GM12878 (cell line): ENCODE data around the gene TEX264. TPM values are rescaled to one million over a fixed set of nuclear protein-coding genes. Genes with fewer than 3 reads are reported as not detected.

Experiments used
- ATAC-seq: fragments of 200-7000 bp; cut with Tn5 transposase; 3 replicates; pipeline ENCODE4 v1.9.1; 2020; ENCODE audit warnings: mild to moderate bottlenecking, moderate library complexity
- BruUV-seq: library from RNA; stranded (reverse); fragments of 400-500 nt; replicated peaks from 2 replicates; lab custom pipeline; 2021; lab: Mats Ljungman, UMichigan
- CTCF ChIA-PET: fragments of 300-600 bp; sonication (Branson Sonifier 250); formaldehyde crosslinking; extraction: SDS; loops from one replicate; lab custom pipeline; 2021; ENCODE audit warnings: inconsistent platforms; lab: Yijun Ruan, JAX
- POLR2A ChIA-PET: fragments of 350-600 bp; formaldehyde crosslinking; extraction: SDS; loops from one replicate; lab custom pipeline; 2021; ENCODE audit warnings: inconsistent platforms; lab: Charles Lee
- RAD21 ChIA-PET: fragments of 300-600 bp; sonication (Branson Sonifier 250); formaldehyde crosslinking; loops from one replicate; lab custom pipeline; 2023; ENCODE audit warnings: antibody characterized with exemption; ENCODE audit not compliant: unreplicated experiment; lab: Charles Lee
- SMC1A ChIA-PET: fragments of 300-600 bp; sonication (Branson Sonifier 250); formaldehyde crosslinking; loops from one replicate; lab custom pipeline; 2023; ENCODE audit not compliant: unreplicated experiment, uncharacterized antibody; lab: Charles Lee
- DNase-seq: peaks from one replicate; pipeline ENCODE4 v3.0.0-alpha.2; 2011; ENCODE audit warnings: low read depth, low spot score
- FAIRE-seq: peaks from 3 replicates; lab custom pipeline; 2011; peaks lifted over from hg19 to GRCh38; lab: Jason Lieb, UNC
- H2AFZ ChIP-seq: 2 replicates; pipeline ENCODE4 v1.6.0; 2011; ENCODE audit warnings: low read depth, low read length, control low read depth; ENCODE audit not compliant: control insufficient read depth
- H3K27ac ChIP-seq: 2 replicates; pipeline ENCODE4 v1.5.1; 2011; ENCODE audit warnings: control low read depth; ENCODE audit not compliant: control insufficient read depth, insufficient read depth
- H3K27me3 ChIP-seq, 2 experiments: replicated peaks in 1 of 2; 2 replicates each; pipeline versions ENCODE4 v1.6.0 to v1.6.1; 2011; ENCODE audit warnings: low read length in 1 of 2; ENCODE audit not compliant: control insufficient read depth in 2 of 2, insufficient read depth in 2 of 2
- H3K36me3 ChIP-seq, 2 experiments: 2 replicates each; pipeline ENCODE4 v1.5.1; 2011; ENCODE audit warnings: low read length in 1 of 2; ENCODE audit not compliant: control insufficient read depth in 2 of 2, insufficient read depth in 2 of 2
- H3K4me1 ChIP-seq: 2 replicates; pipeline ENCODE4 v1.6.1; 2011; ENCODE audit warnings: mild to moderate bottlenecking, low read length, moderate library complexity, mixed read lengths; ENCODE audit not compliant: control insufficient read depth, insufficient read depth
- H3K4me2 ChIP-seq: 2 replicates; pipeline ENCODE4 v1.6.0; 2011; ENCODE audit warnings: control low read depth; ENCODE audit not compliant: control insufficient read depth, insufficient read depth
- H3K4me3 ChIP-seq: fragments of 200-600 bp; sonication (generic); 2 replicates; pipeline ENCODE4 v1.5.1; 2016
- H3K79me2 ChIP-seq: 2 replicates; pipeline ENCODE4 v1.6.0; 2011; ENCODE audit warnings: low read length; ENCODE audit not compliant: control insufficient read depth, insufficient read depth
- H3K9ac ChIP-seq: 2 replicates; pipeline ENCODE4 v1.8.0; 2011; ENCODE audit warnings: low read length, control low read depth, mixed read lengths; ENCODE audit not compliant: control insufficient read depth, insufficient read depth
- H3K9me3 ChIP-seq: replicated peaks from 3 replicates; pipeline ENCODE4 v1.5.1; 2011; ENCODE audit warnings: mild to moderate bottlenecking, low read length; ENCODE audit not compliant: control insufficient read depth, insufficient read depth
- H4K20me1 ChIP-seq: 2 replicates; pipeline ENCODE4 v1.6.0; 2011; ENCODE audit not compliant: control insufficient read depth, insufficient read depth
- CBX3 ChIP-seq: fragments of 200-600 bp; sonication (generic); IDR thresholded peaks from 2 replicates; pipeline ENCODE4 v1.6.1; 2016; ENCODE audit warnings: low read depth, borderline replicate concordance
- HDGF ChIP-seq: fragments of 450-650 bp; IDR thresholded peaks from 2 replicates; pipeline ENCODE4 v1.6.1; 2016; ENCODE audit warnings: antibody characterized with exemption
- JUNB ChIP-seq: IDR thresholded peaks from 2 replicates; pipeline ENCODE4 v1.6.1; 2016; ENCODE audit warnings: antibody characterized with exemption, mild to moderate bottlenecking
- NBN ChIP-seq: fragments of 450-650 bp; IDR thresholded peaks from 2 replicates; pipeline ENCODE4 v1.6.1; 2016
- POU2F2 ChIP-seq: IDR thresholded peaks from 3 replicates; pipeline ENCODE4 v1.6.1; 2011; ENCODE audit warnings: low read depth, mild to moderate bottlenecking, low read length, borderline replicate concordance
- RFX5 ChIP-seq: IDR thresholded peaks from 2 replicates; pipeline ENCODE4 v1.6.1; 2011; ENCODE audit warnings: low read depth, low read length, improper control_type of control experiment
- SREBF1 ChIP-seq: IDR thresholded peaks from 2 replicates; pipeline ENCODE4 v1.6.1; 2012; ENCODE audit warnings: mild to moderate bottlenecking, low read length
- SRF ChIP-seq, 2 experiments: IDR thresholded peaks; 2 replicates each; pipeline ENCODE4 v1.6.1; 2011; ENCODE audit warnings: low read depth in 2 of 2, low read length in 2 of 2, mild to moderate bottlenecking in 1 of 2, moderate library complexity in 1 of 2
- STAT1 ChIP-seq: fragments of 450-650 bp; conservative IDR thresholded peaks from 2 replicates; pipeline ENCODE4 v1.6.1; 2014; ENCODE audit warnings: antibody characterized with exemption, mild to moderate bottlenecking
- SUZ12 ChIP-seq: fragments of 200-600 bp; sonication (generic); IDR thresholded peaks from one replicate; pipeline ENCODE4 v1.6.1; 2018; ENCODE audit warnings: antibody characterized with exemption, mild to moderate bottlenecking; ENCODE audit not compliant: unreplicated experiment
- WGBS: methylation state at CpG from one replicate; pipeline ENCODE4 v1.1.6; 2016; ENCODE audit warnings: low lambda C conversion rate; ENCODE audit not compliant: insufficient replicate concordance, insufficient coverage; ENCODE audit errors: missing lambda C conversion rate; 5-methylcytosine and 5-hydroxymethylcytosine counted together
- in situ Hi-C: fragments of 300-500 bp; cut with MboI; formaldehyde crosslinking; loops from 9 replicates; pipeline ENCODE4 v1.14.3; 2018; ENCODE audit warnings: mixed read lengths
- intact Hi-C: fragments of 100-400 bp; cut with micrococcal nuclease; formaldehyde crosslinking; loops from one replicate; pipeline ENCODE4 v1.14.2; 2022; ENCODE audit not compliant: unreplicated experiment
- polyA plus RNA-seq, 11 experiments: library from polyadenylated mRNA; depleted of rRNA in 4 of 11; unstranded in 6 of 11; stranded (reverse) in 5 of 11; fragments of >200 nt; fragmentation: Nextera tagmentation in 4 of 11; fragmentation: Illumina TruSeq in 1 of 11; extraction: Ambion mirVana in 4 of 11; extraction: Trizol in 1 of 11; gene quantifications; 1 replicate in 1 of 11; 2 replicates in 10 of 11; pipeline versions ENCODE4 v1.2.1 to v1.2.3, GENCODE V29; 2011 to 2016; ENCODE audit warnings: inconsistent platforms in 2 of 11, missing spikeins in 2 of 11, low read depth in 1 of 11
- total RNA-seq, 4 experiments: library from RNA; depleted of rRNA in 3 of 4; stranded (reverse); fragments of >200 nt in 3 of 4; fragmentation: Illumina TruSeq in 1 of 4; extraction: Trizol in 1 of 4; gene quantifications; 2 replicates each; pipeline versions ENCODE4 v1.2.1 to v1.2.3, GENCODE V29; 2013 to 2021
- TF ChIP-seq, protein P1 (sequence below): IDR thresholded peaks from 2 replicates; pipeline ENCODE4 v1.6.1; 2011; ENCODE audit warnings: borderline replicate concordance, low read depth, mild to moderate bottlenecking, moderate library complexity, mixed read lengths, low read length; ENCODE audit not compliant: insufficient read depth; ENCODE audit errors: extremely low read length
- TF ChIP-seq, protein P2 (sequence below): IDR thresholded peaks from 2 replicates; pipeline ENCODE4 v1.6.1; 2011; ENCODE audit warnings: low read depth, mild to moderate bottlenecking, low read length, moderate library complexity, borderline replicate concordance; ENCODE audit errors: extremely low read depth
- TF ChIP-seq, protein P3 (sequence below): IDR thresholded peaks from 2 replicates; pipeline ENCODE4 v1.6.1; 2012; ENCODE audit warnings: mild to moderate bottlenecking, low read depth, low read length
- TF ChIP-seq, protein P4 (sequence below): fragments of 450-650 bp; IDR thresholded peaks from 2 replicates; pipeline ENCODE4 v1.6.1; 2017; ENCODE audit warnings: borderline replicate concordance
- TF ChIP-seq, protein P5 (sequence below): IDR thresholded peaks from 2 replicates; pipeline ENCODE4 v1.6.1; 2012; ENCODE audit warnings: low read length, inconsistent platforms

TEX264 gene
- total and polyA plus RNA-seq, 10 of the 15 experiments (the other 5 are each of a cell fraction or from before 2014, with no cell fraction given): 3.6 to 63.0 (median 52.4) TPM

DNA sequence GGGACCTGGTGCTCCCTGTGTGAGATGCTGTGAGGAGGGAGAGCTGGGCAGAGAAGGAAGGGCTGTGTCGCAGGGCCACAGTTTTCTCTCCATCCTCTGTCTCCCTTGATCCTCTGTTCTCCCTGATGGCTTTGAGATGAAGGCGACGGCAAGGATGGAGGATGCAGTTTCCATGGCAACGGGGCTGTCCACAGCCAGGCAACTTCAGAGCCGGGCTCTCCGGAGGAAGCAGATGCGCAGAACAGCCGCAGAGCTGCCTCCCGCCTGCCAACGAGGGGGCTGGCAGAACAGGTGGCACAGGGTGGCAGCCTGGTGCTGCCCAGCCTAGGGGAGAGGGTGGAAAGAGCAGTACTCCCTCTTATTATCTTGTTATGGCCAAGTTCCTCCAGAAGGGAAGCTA, 25.9 kb downstream of the TEX264 start (continued):
- TF ChIP-seq, protein P1, sequence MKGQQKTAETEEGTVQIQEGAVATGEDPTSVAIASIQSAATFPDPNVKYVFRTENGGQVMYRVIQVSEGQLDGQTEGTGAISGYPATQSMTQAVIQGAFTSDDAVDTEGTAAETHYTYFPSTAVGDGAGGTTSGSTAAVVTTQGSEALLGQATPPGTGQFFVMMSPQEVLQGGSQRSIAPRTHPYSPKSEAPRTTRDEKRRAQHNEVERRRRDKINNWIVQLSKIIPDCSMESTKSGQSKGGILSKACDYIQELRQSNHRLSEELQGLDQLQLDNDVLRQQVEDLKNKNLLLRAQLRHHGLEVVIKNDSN: no peak

DNA sequence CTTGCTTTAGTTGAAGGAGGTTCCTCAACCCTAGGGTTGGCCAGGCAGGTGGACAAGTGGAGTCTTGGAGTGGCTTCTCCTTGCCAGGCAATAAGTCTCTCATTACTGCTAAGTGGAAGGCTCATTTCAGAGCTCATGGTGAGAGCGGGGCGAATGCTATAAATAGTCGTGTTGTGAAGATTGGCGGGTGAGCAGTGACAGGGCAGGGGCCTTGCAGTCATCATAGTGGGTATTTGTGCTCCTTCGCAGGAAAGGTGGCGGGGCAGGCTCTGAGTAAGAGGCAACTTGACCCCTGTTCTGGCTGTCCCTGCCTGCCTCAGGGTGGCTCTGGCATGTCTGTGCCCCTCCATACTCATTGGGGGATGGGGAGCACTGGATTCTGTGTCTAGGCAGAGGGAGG, 27.2 kb downstream of the TEX264 start:
- FAIRE-seq (no peak), DNase-seq (no peak), ATAC-seq (no peak)
- Histone ChIP-seq H4K20me1 (no peaks in the 10 kb centered on the region), H2AFZ (no peak overlapping the region), H3K4me2 (no peak overlapping the region), H3K27ac (no peak overlapping the region), H3K9ac (no peak overlapping the region), H3K4me1 (no peaks in the 10 kb centered on the region), H3K9me3 (no peaks in the 10 kb centered on the region), H3K79me2 (no peaks in the 10 kb centered on the region), H3K36me3 (peaks cover 3 to 36% of the 10 kb centered on the region in 2 experiments; a peak in 3 of 4 replicates), H3K27me3 (no peaks in the 10 kb centered on the region), H3K4me3 (no peak overlapping the region)
- SMC1A ChIA-PET: interaction anchor here (1.2 kb wide), 1 partner anchor 16 kb away, joined by 4 read pairs; no protein-coding TSS in a partner anchor
- POLR2A ChIA-PET: interaction anchor here (0.6 kb wide), 1 partner anchor 110 kb away, joined by 3 read pairs; no protein-coding TSS in a partner anchor
- CTCF ChIA-PET: interaction anchor here (1.0 kb wide), 1 partner anchor 102 kb away, joined by 3 read pairs; no protein-coding TSS in a partner anchor
- RAD21 ChIA-PET: no interaction called here
- intact Hi-C loops (no loop called here), in situ Hi-C loops (loop anchor here (25.0 kb wide), 1 partner anchor 1086 kb away; the partner anchor contains the start of genes CISH and MAPKAPK3)
- 99% methylated on average over 6 of the region's 6 CpGs for WGBS
- BruUV-seq: no TSS peak
- TF ChIP-seq, protein P2, sequence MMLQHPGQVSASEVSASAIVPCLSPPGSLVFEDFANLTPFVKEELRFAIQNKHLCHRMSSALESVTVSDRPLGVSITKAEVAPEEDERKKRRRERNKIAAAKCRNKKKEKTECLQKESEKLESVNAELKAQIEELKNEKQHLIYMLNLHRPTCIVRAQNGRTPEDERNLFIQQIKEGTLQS: no peak
- TF ChIP-seq JUNB (no peak), SUZ12 (no peak), HDGF (no peak), CBX3 (no peak), NBN (no peak), STAT1 (no peak), POU2F2 (no peak), SREBF1 (no peak), RFX5 (no peak), SRF (IDR thresholded peaks at IDR 0.05; ENCODE audit: low read depth in 2 of 2, low read length in 2 of 2) (no peak)
- TF ChIP-seq, protein P3, sequence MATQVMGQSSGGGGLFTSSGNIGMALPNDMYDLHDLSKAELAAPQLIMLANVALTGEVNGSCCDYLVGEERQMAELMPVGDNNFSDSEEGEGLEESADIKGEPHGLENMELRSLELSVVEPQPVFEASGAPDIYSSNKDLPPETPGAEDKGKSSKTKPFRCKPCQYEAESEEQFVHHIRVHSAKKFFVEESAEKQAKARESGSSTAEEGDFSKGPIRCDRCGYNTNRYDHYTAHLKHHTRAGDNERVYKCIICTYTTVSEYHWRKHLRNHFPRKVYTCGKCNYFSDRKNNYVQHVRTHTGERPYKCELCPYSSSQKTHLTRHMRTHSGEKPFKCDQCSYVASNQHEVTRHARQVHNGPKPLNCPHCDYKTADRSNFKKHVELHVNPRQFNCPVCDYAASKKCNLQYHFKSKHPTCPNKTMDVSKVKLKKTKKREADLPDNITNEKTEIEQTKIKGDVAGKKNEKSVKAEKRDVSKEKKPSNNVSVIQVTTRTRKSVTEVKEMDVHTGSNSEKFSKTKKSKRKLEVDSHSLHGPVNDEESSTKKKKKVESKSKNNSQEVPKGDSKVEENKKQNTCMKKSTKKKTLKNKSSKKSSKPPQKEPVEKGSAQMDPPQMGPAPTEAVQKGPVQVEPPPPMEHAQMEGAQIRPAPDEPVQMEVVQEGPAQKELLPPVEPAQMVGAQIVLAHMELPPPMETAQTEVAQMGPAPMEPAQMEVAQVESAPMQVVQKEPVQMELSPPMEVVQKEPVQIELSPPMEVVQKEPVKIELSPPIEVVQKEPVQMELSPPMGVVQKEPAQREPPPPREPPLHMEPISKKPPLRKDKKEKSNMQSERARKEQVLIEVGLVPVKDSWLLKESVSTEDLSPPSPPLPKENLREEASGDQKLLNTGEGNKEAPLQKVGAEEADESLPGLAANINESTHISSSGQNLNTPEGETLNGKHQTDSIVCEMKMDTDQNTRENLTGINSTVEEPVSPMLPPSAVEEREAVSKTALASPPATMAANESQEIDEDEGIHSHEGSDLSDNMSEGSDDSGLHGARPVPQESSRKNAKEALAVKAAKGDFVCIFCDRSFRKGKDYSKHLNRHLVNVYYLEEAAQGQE: no peak
- TF ChIP-seq, protein P4, sequence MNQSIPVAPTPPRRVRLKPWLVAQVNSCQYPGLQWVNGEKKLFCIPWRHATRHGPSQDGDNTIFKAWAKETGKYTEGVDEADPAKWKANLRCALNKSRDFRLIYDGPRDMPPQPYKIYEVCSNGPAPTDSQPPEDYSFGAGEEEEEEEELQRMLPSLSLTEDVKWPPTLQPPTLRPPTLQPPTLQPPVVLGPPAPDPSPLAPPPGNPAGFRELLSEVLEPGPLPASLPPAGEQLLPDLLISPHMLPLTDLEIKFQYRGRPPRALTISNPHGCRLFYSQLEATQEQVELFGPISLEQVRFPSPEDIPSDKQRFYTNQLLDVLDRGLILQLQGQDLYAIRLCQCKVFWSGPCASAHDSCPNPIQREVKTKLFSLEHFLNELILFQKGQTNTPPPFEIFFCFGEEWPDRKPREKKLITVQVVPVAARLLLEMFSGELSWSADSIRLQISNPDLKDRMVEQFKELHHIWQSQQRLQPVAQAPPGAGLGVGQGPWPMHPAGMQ: no peak
- TF ChIP-seq, protein P5, sequence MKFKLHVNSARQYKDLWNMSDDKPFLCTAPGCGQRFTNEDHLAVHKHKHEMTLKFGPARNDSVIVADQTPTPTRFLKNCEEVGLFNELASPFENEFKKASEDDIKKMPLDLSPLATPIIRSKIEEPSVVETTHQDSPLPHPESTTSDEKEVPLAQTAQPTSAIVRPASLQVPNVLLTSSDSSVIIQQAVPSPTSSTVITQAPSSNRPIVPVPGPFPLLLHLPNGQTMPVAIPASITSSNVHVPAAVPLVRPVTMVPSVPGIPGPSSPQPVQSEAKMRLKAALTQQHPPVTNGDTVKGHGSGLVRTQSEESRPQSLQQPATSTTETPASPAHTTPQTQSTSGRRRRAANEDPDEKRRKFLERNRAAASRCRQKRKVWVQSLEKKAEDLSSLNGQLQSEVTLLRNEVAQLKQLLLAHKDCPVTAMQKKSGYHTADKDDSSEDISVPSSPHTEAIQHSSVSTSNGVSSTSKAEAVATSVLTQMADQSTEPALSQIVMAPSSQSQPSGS: no peak
